ENCODE results near the gene SCART1.

SCART1 gene

DNA sequence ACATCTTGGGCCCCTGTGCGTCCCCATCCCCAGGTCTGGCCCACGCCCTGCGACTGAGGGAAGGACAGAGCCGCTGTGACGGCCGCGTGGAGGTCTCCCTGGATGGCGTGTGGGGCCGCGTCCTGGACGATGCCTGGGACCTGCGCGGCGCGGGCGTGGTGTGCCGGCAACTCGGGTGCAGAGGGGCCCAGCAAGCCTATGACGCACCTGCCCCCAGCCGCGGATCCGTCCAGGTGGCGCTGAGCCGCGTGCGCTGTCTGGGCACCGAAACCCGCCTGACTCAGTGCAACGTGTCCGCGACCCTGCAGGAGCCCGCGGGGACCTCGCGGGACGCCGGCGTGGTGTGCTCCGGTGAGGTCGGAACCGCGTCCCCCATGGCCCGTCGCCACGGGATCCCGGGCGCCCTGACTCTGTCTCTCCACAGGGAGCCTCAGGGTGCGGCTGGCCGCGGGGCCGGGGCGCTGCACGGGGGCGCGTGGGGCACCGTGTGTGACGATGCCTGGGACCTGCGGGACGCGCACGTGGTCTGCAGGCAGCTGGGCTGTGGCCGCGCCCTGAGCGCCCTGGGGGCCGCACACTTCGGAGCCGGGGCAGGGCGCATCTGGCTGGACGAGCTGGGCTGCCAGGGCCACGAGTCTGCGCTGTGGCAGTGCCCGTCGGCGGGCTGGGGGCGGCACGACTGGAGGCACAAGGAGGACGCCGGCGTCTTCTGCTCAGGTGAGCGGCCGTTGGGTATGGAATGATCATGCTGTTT lies 5.9 kb downstream of the SCART1 start:
- FAIRE-seq: no peak
- no peak for DNase-seq (ENCODE audit: insufficient read length, low spot score)
- TF ChIP-seq, protein P1, sequence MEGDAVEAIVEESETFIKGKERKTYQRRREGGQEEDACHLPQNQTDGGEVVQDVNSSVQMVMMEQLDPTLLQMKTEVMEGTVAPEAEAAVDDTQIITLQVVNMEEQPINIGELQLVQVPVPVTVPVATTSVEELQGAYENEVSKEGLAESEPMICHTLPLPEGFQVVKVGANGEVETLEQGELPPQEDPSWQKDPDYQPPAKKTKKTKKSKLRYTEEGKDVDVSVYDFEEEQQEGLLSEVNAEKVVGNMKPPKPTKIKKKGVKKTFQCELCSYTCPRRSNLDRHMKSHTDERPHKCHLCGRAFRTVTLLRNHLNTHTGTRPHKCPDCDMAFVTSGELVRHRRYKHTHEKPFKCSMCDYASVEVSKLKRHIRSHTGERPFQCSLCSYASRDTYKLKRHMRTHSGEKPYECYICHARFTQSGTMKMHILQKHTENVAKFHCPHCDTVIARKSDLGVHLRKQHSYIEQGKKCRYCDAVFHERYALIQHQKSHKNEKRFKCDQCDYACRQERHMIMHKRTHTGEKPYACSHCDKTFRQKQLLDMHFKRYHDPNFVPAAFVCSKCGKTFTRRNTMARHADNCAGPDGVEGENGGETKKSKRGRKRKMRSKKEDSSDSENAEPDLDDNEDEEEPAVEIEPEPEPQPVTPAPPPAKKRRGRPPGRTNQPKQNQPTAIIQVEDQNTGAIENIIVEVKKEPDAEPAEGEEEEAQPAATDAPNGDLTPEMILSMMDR (IDR thresholded peaks at IDR 0.05; ENCODE audit: insufficient read depth, missing control alignments): no peak

DNA sequence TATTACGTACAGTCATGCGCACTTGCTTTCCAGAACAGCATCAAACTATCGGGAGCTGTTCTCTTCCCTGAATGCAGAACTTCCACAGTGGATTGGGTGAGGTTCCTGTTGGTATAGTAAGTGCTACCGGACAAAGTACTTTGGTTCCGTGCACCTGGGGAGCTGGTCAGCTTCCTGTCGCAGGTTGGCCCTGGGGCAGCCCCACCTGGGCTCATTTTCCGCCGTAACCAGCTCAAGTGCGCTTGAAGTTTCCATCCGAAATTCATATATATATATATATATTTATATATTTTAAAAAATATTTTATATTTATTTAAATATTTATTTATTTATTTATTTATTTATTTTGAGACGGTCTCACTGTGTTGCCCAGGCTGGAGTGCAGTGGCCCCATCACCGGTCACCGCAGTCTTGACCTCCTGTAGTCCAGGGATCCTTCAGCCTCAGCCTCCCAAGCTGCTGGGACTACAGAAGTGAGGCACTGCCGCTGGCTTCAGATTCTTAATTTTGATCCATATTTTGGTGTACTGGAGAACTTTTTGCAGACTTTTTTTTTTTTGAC lies 6.5 kb downstream of the SCART1 start:
- FAIRE-seq (no peak), DNase-seq (ENCODE audit: insufficient read length, low spot score) (no peak)
- TF ChIP-seq, protein P1 (IDR thresholded peaks at IDR 0.05; ENCODE audit: insufficient read depth, missing control alignments): no peak

DNA sequence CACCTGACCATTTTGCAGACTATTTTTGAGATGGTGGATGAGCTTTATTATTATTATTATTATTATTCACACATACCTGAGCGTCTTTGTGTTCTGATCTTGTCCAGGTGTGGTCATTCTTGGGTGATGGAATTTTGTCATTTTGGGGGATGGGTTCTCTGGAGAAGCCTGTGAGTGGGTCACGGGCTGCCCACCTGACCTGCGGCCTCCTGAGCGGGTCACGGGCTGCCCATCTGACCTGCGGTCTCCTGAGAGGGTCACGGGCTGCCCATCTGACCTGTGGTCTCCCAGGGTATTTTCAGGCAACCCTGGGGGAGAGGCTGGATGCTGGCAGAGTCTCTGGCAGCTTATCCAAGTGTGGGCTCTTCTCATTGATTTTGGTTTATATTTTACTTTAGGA lies 7.3 kb downstream of the SCART1 start:
- DNase-seq (ENCODE audit: insufficient read length, low spot score): no peak
- TF ChIP-seq, protein P1 (IDR thresholded peaks at IDR 0.05; ENCODE audit: insufficient read depth, missing control alignments): no peak
- no peak for FAIRE-seq

DNA sequence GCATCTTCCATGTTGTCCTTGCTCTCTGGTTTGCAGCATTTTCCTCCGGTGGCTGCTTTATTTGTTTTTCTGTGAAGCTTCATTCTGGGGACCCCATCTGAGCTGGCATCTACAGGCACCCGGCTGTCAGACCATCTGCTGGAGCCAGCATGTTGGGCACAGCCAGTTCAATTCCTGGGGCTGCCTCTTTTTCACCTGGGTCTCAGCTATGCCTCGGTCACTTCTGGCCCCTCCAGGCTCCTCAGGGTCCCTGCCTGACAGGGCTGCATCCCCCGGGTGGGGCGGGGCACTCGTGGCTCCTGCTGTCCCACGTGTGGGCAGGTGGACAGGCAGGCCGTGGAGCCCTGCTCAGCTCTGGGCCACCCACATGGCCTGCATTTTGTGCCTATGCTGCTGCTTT lies 8.1 kb downstream of the SCART1 start:
- FAIRE-seq (no peak), DNase-seq (ENCODE audit: insufficient read length, low spot score) (no peak)
- TF ChIP-seq, protein P1 (IDR thresholded peaks at IDR 0.05; ENCODE audit: insufficient read depth, missing control alignments): no peak

DNA sequence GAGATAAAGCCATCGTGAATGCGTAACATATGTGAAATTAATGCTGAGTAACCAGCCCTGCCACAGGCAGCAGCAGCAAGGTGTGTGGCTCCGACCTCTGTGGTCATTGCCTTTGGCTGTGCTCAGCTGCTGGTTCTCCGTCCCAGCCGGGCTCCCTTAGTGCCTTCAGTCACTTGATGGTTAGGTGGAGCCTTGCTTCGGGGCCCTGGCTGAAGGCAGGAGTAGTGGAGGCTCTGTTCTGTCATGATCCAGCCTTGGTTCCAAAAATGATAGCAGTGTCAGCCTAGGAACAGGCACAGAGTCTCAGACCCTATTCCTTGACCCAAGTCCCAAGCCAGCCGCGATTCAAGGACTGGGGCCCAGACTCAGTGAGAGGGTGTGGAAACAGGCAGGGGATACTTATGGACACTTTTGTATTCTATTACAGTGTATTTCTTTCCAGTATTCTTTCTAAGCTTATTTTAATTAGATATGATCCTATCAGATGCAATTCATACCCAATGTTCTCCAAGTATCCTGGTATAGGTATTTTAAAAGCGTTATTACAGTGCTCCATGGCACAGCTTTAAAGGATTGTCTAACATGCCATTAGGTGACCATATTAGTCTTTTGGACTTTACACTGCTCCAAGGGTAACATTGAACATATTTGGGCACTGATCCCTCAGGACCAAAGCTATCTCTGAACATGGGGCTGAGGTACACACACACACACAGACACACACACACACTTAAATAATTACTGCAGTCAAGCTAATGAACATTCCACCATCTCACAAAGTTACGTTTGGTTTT lies 9.0 kb downstream of the SCART1 start:
- FAIRE-seq (no peak), DNase-seq (ENCODE audit: insufficient read length, low spot score) (no peak)
- TF ChIP-seq, protein P1 (IDR thresholded peaks at IDR 0.05; ENCODE audit: insufficient read depth, missing control alignments): no peak

DNA sequence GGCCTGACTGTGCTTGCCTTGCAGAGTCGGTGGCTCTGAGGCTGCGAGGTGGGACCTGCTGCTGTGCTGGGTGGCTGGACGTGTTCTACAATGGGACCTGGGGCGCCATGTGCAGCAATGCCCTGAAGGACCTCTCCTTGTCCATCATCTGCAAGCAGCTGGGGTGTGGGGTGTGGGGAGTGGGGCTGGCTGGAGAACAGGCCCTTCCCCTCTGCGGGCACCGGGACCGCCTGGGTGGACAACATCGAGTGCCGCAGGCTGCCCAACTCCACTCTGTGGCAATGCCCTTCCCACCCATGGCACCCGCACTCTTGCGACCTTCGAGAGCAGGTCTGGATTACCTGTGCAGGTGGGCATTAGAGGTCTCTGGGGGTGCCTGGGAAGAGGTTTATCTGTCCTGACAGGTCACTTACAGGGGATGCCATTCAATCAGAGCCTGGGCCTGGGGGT lies 10.9 kb downstream of the SCART1 start:
- FAIRE-seq (no peak), DNase-seq (ENCODE audit: insufficient read length, low spot score) (no peak)
- TF ChIP-seq, protein P1 (IDR thresholded peaks at IDR 0.05; ENCODE audit: insufficient read depth, missing control alignments): no peak
